Measurements from ENCODE around the gene TMEM151A. TPM values are rescaled to one million over a fixed set of nuclear protein-coding genes. Genes with fewer than 3 reads are reported as not detected.

The TMEM151A gene
- total and polyA plus RNA-seq, 2 of the 4 experiments (the other 2 are of a cell fraction) = 0.03 TPM; not detected in 1

GRCh38 chr11:66302656-66303055 is 11.0 kb downstream of the TMEM151A start:
- no peak overlapping the region for H3K14ac ChIP-seq (replicated peaks; ENCODE audit: low read depth, low read length)
- no peak overlapping the region for H3K4me3 ChIP-seq (ENCODE audit: insufficient read depth, low read depth, low read length)
- H3K18ac ChIP-seq (ENCODE audit: low read depth, low read length) = no peak overlapping the region
- ChIA-PET CTCF (interaction anchor here (0.9 kb wide), 1 partner anchor 86 kb away, joined by 3 read pairs; no protein-coding TSS in a partner anchor), POLR2A (ENCODE audit: unreplicated experiment) (no interaction called here)
- in situ Hi-C loops (cut with MboI; ENCODE audit: low sequenced_read_pairs) = no loop called here
- no peak overlapping the region for H3K23ac ChIP-seq (ENCODE audit: low read depth, low read length)
- no peak overlapping the region for H3K4me2 ChIP-seq (ENCODE audit: low read depth, low read length)
- peak overlapping the region; percentile 63 for H2AFZ ChIP-seq (replicated peaks; ENCODE audit: low read length, poor library complexity)
- no peak overlapping the region for H2BK120ac ChIP-seq (ENCODE audit: low read depth, low read length)
- H2AK9ac ChIP-seq (replicated peaks; ENCODE audit: low read depth, low read length, poor library complexity) = no peak overlapping the region
- H3K4ac ChIP-seq (ENCODE audit: low read depth, low read length) = no peak overlapping the region
- H3K9me3 ChIP-seq (ENCODE audit: control insufficient read depth, insufficient read depth, low read length) = no peaks in the 10 kb centered on the region
- DNase-seq = no peak
- no peaks in the 10 kb centered on the region for H3K4me1 ChIP-seq (ENCODE audit: control insufficient read depth, insufficient read depth, low read length)
- dilution Hi-C loops (cut with HindIII; ENCODE audit: low sequenced_read_pairs, unreplicated experiment) = no loop called here
- intact Hi-C loops (cut with micrococcal nuclease) = no loop called here
- H4K20me1 ChIP-seq (ENCODE audit: insufficient read depth, low read length) = no peaks in the 10 kb centered on the region
- no peaks in the 10 kb centered on the region for H3K36me3 ChIP-seq (ENCODE audit: control insufficient read depth, insufficient read depth, low read length)
- no peak overlapping the region for H2BK15ac ChIP-seq (ENCODE audit: low read depth, low read length)
- H2BK5ac ChIP-seq (ENCODE audit: low read depth, low read length, poor library complexity, severe bottlenecking) = no peak overlapping the region
- no peak overlapping the region for H4K8ac ChIP-seq (ENCODE audit: low read depth in 2 of 2, low read length in 2 of 2)
- TF ChIP-seq MXI1 (IDR thresholded peaks at IDR 0.05; ENCODE audit: borderline replicate concordance, low read depth, low read length) (no peak), POLR2A (IDR thresholded peaks at IDR 0.05; ENCODE audit: low read depth, low read length) (no peak), CHD1 (IDR thresholded peaks at IDR 0.05; ENCODE audit: low read depth, low read length) (no peak), SMC3 (IDR thresholded peaks at IDR 0.05; ENCODE audit: low read depth, low read length) (no peak), USF2 (IDR thresholded peaks at IDR 0.05; ENCODE audit: low read depth, low read length) (no peak), RFX5 (IDR thresholded peaks at IDR 0.05; ENCODE audit: low read depth, low read length) (no peak), MAFK (IDR thresholded peaks at IDR 0.05; ENCODE audit: low read depth, low read length) (no peak), BHLHE40 (IDR thresholded peaks at IDR 0.05; ENCODE audit: low read depth, low read length) (no peak), FOS (IDR thresholded peaks at IDR 0.05; ENCODE audit: low read depth, low read length) (no peak), ELK1 (IDR thresholded peaks at IDR 0.05; ENCODE audit: borderline replicate concordance, low read depth, low read length) (no peak), CTCF (conservative IDR thresholded peaks at IDR 0.05; ENCODE audit: low read depth, low read length) (no peak), CEBPB (IDR thresholded peaks at IDR 0.05; ENCODE audit: low read depth, low read length) (no peak), NFE2L2 (IDR thresholded peaks at IDR 0.05; ENCODE audit: low read depth, low read length) (no peak), RCOR1 (IDR thresholded peaks at IDR 0.05; ENCODE audit: insufficient replicate concordance, low read length) (no peak), MAZ (IDR thresholded peaks at IDR 0.05; ENCODE audit: borderline replicate concordance, low read depth, low read length) (no peak), RAD21 (IDR thresholded peaks at IDR 0.05; ENCODE audit: low read length) (no peak)
- BruUV-seq (replicated peaks) = no TSS peak
- peaks cover 19% of the 10 kb centered on the region for H3K27me3 ChIP-seq (ENCODE audit: control insufficient read depth, insufficient read depth, low read length)
- H2BK20ac ChIP-seq (ENCODE audit: low read depth, low read length) = no peak overlapping the region
- no peaks in the 10 kb centered on the region for H3K79me1 ChIP-seq (ENCODE audit: low read depth in 1 of 2, low read length in 2 of 2)
- no peak overlapping the region for H3K27ac ChIP-seq (ENCODE audit: insufficient read depth, low read length)
- no peak overlapping the region for H2AK5ac ChIP-seq (ENCODE audit: low read depth, low read length)
- WGBS, 2 experiments (ENCODE audit: extremely low coverage in 2 of 2, insufficient read length in 1 of 2) = 72% methylated on average over 3 of the region's 12 CpGs; no CpG with 5 or more reads in 1 of the 2 experiments
- H3K56ac ChIP-seq (ENCODE audit: extremely low read depth, insufficient read depth, low read length) = no peak overlapping the region
- H4K5ac ChIP-seq (ENCODE audit: low read depth, low read length) = no peak overlapping the region
- no peak for ATAC-seq (ENCODE audit: low read depth)
- no peak overlapping the region for H3K9ac ChIP-seq (ENCODE audit: low read depth, low read length)
- no peak overlapping the region for H4K91ac ChIP-seq (ENCODE audit: insufficient read depth, low read depth, low read length)
- H3K9me1 ChIP-seq (ENCODE audit: insufficient read depth, low read length) = no peaks in the 10 kb centered on the region; the same call in 1 of the 2 replicates

Data from IMR-90 (cell line).